HEK293 (cell line): ENCODE measurements around the gene UFL1.

Source experiments
- CTCF ChIA-PET: fragments of 350-600 bp; formaldehyde crosslinking; extraction: SDS; loops from one replicate; lab custom pipeline; 2021; ENCODE audit warnings: antibody characterized with exemption; lab: Yijun Ruan, JAX
- POLR2A ChIA-PET: fragments of 300-600 bp; formaldehyde crosslinking; extraction: SDS; loops from one replicate; lab custom pipeline; 2020; ENCODE audit warnings: antibody characterized with exemption, inconsistent platforms; lab: Yijun Ruan, JAX
- H3K27ac ChIP-seq: fragments of 200-500 bp; sonication (Bioruptor generic); 2 replicates; pipeline ENCODE4 v1.5.1; 2014; ENCODE audit warnings: low read depth, low read length, control low read depth, inconsistent platforms; ENCODE audit errors: extremely low read depth
- H3K36me3 ChIP-seq, 2 experiments: fragments of 200-500 bp in 1 of 2; sonication (Bioruptor generic) in 1 of 2; 1 replicate in 1 of 2; 2 replicates in 1 of 2; pipeline ENCODE4 v1.5.1; 2014 to 2017; ENCODE audit warnings: inconsistent platforms in 2 of 2, low read length in 2 of 2; ENCODE audit not compliant: control insufficient read depth in 2 of 2, insufficient read depth in 1 of 2
- H3K4me1 ChIP-seq: fragments of 200-500 bp; sonication (Bioruptor generic); 2 replicates; pipeline ENCODE4 v1.5.1; 2014; ENCODE audit warnings: mild to moderate bottlenecking, low read length, inconsistent platforms; ENCODE audit not compliant: control insufficient read depth, insufficient read depth
- H3K4me3 ChIP-seq: 2 replicates; pipeline ENCODE4 v1.5.1; 2011; ENCODE audit warnings: low read depth, mild to moderate bottlenecking, control low read depth, low read length, moderate library complexity
- H3K9me3 ChIP-seq: fragments of 200-500 bp; sonication (Bioruptor generic); 2 replicates; pipeline ENCODE4 v1.5.1; 2014; ENCODE audit warnings: low read depth, low read length, inconsistent platforms; ENCODE audit not compliant: control insufficient read depth, insufficient read depth
- BCL11A ChIP-seq: fragments of 450-650 bp; formaldehyde crosslinking; IDR thresholded peaks from 2 replicates; pipeline ENCODE4 v1.5.1; 2016; ENCODE audit warnings: low read depth, missing biosample characterization, missing genetic modification characterization
- EGR2 ChIP-seq: fragments of 450-650 bp; formaldehyde crosslinking; IDR thresholded peaks from 2 replicates; pipeline ENCODE4 v1.5.1; 2016; ENCODE audit warnings: low read depth, missing biosample characterization, missing genetic modification characterization
- MYNN ChIP-seq: fragments of 450-650 bp; formaldehyde crosslinking; IDR thresholded peaks from 2 replicates; pipeline ENCODE4 v1.5.1; 2016; ENCODE audit warnings: missing biosample characterization, missing genetic modification characterization, borderline replicate concordance
- OVOL3 ChIP-seq: fragments of 450-650 bp; formaldehyde crosslinking; IDR thresholded peaks from 2 replicates; pipeline ENCODE4 v1.5.1; 2016; ENCODE audit warnings: missing biosample characterization, missing genetic modification characterization
- PRDM1 ChIP-seq: fragments of 450-650 bp; formaldehyde crosslinking; IDR thresholded peaks from 2 replicates; pipeline ENCODE4; 2016; ENCODE audit warnings: missing biosample characterization, missing genetic modification characterization
- RBAK ChIP-seq: fragments of 450-650 bp; formaldehyde crosslinking; IDR thresholded peaks from 2 replicates; pipeline ENCODE4 v1.5.1; 2016; ENCODE audit warnings: missing biosample characterization, missing genetic modification characterization
- SETDB1 ChIP-seq: IDR thresholded peaks from one replicate; pipeline ENCODE4 v1.6.1; 2017; ENCODE audit warnings: mild to moderate bottlenecking, low read length, moderate library complexity, mixed read lengths; ENCODE audit not compliant: insufficient read length
- ZFP41 ChIP-seq: fragments of 450-650 bp; formaldehyde crosslinking; IDR thresholded peaks from 2 replicates; pipeline ENCODE4 v1.5.1; 2016; ENCODE audit warnings: missing biosample characterization, missing genetic modification characterization, borderline replicate concordance
- ZNF133 ChIP-seq: fragments of 450-650 bp; formaldehyde crosslinking; IDR thresholded peaks from 2 replicates; pipeline ENCODE4 v1.5.1; 2016; ENCODE audit warnings: missing biosample characterization, missing genetic modification characterization
- ZNF140 ChIP-seq: fragments of 450-650 bp; formaldehyde crosslinking; IDR thresholded peaks from 2 replicates; pipeline ENCODE4 v1.5.1; 2016; ENCODE audit warnings: missing biosample characterization, missing genetic modification characterization
- ZNF16 ChIP-seq: fragments of 450-650 bp; formaldehyde crosslinking; IDR thresholded peaks from 2 replicates; pipeline ENCODE4 v1.5.1; 2016; ENCODE audit warnings: low read depth, missing biosample characterization, missing genetic modification characterization
- ZNF169 ChIP-seq: fragments of 450-650 bp; formaldehyde crosslinking; IDR thresholded peaks from 2 replicates; pipeline ENCODE4 v1.5.1; 2016; ENCODE audit warnings: missing biosample characterization, missing genetic modification characterization
- ZNF23 ChIP-seq: fragments of 450-650 bp; formaldehyde crosslinking; IDR thresholded peaks from 2 replicates; pipeline ENCODE4 v1.5.1; 2016; ENCODE audit warnings: missing biosample characterization, missing genetic modification characterization, borderline replicate concordance
- ZNF324 ChIP-seq: fragments of 450-650 bp; formaldehyde crosslinking; IDR thresholded peaks from 2 replicates; pipeline ENCODE4 v1.5.1; 2016; ENCODE audit warnings: missing biosample characterization, missing genetic modification characterization
- ZNF341 ChIP-seq: fragments of 450-650 bp; formaldehyde crosslinking; IDR thresholded peaks from 2 replicates; pipeline ENCODE4; 2016; ENCODE audit warnings: low read depth, missing biosample characterization, missing genetic modification characterization
- ZNF394 ChIP-seq: fragments of 450-650 bp; formaldehyde crosslinking; IDR thresholded peaks from 2 replicates; pipeline ENCODE4 v1.5.1; 2016; ENCODE audit warnings: missing biosample characterization, missing genetic modification characterization, mild to moderate bottlenecking, moderate library complexity, borderline replicate concordance
- ZNF416 ChIP-seq: fragments of 450-650 bp; formaldehyde crosslinking; IDR thresholded peaks from 2 replicates; pipeline ENCODE4 v1.5.1; 2016; ENCODE audit warnings: missing biosample characterization, missing genetic modification characterization
- ZNF530 ChIP-seq: fragments of 450-650 bp; formaldehyde crosslinking; IDR thresholded peaks from 2 replicates; pipeline ENCODE4 v1.5.1; 2016; ENCODE audit warnings: low read depth, missing biosample characterization, missing genetic modification characterization
- ZNF549 ChIP-seq: fragments of 450-650 bp; IDR thresholded peaks from 2 replicates; pipeline ENCODE4 v1.5.1; 2018; ENCODE audit warnings: missing biosample characterization, missing genetic modification characterization, mild to moderate bottlenecking, inconsistent platforms, moderate library complexity
- ZNF654 ChIP-seq: fragments of 450-650 bp; formaldehyde crosslinking; IDR thresholded peaks from 2 replicates; pipeline ENCODE4 v1.5.1; 2016; ENCODE audit warnings: low read depth, missing biosample characterization, missing genetic modification characterization
- ZNF664 ChIP-seq: fragments of 450-650 bp; formaldehyde crosslinking; IDR thresholded peaks from 2 replicates; pipeline ENCODE4 v1.5.1; 2016; ENCODE audit warnings: missing biosample characterization, missing genetic modification characterization
- ZNF747 ChIP-seq: fragments of 450-650 bp; formaldehyde crosslinking; IDR thresholded peaks from 2 replicates; pipeline ENCODE4 v1.5.1; 2016; ENCODE audit warnings: missing biosample characterization, missing genetic modification characterization
- ZNF76 ChIP-seq: fragments of 450-650 bp; formaldehyde crosslinking; IDR thresholded peaks from 2 replicates; pipeline ENCODE4; 2016; ENCODE audit warnings: low read depth, missing biosample characterization, missing genetic modification characterization, borderline replicate concordance
- ZNF843 ChIP-seq: fragments of 450-650 bp; formaldehyde crosslinking; IDR thresholded peaks from 2 replicates; pipeline ENCODE4 v1.5.1; 2016; ENCODE audit warnings: missing biosample characterization, missing genetic modification characterization
- ZSCAN23 ChIP-seq: fragments of 450-650 bp; formaldehyde crosslinking; IDR thresholded peaks from 2 replicates; pipeline ENCODE4 v1.5.1; 2016; ENCODE audit warnings: missing biosample characterization, missing genetic modification characterization
- ZSCAN30 ChIP-seq: fragments of 450-650 bp; IDR thresholded peaks from 2 replicates; pipeline ENCODE4 v1.5.1; 2018; ENCODE audit warnings: missing biosample characterization, mild to moderate bottlenecking, missing genetic modification characterization, moderate library complexity
- TF ChIP-seq, protein P1 (sequence below): fragments of 450-650 bp; formaldehyde crosslinking; IDR thresholded peaks from 2 replicates; pipeline ENCODE4 v1.5.1; 2016; ENCODE audit warnings: missing biosample characterization, missing genetic modification characterization, borderline replicate concordance
- TF ChIP-seq, protein P2 (sequence below): fragments of 450-650 bp; formaldehyde crosslinking; IDR thresholded peaks from 2 replicates; pipeline ENCODE4 v1.5.1; 2017; ENCODE audit warnings: missing biosample characterization, missing genetic modification characterization
- TF ChIP-seq, protein P3 (sequence below): fragments of 450-650 bp; IDR thresholded peaks from 2 replicates; pipeline ENCODE4 v1.5.1; 2018; ENCODE audit warnings: missing biosample characterization, mild to moderate bottlenecking, missing genetic modification characterization

Gene UFL1

DNA sequence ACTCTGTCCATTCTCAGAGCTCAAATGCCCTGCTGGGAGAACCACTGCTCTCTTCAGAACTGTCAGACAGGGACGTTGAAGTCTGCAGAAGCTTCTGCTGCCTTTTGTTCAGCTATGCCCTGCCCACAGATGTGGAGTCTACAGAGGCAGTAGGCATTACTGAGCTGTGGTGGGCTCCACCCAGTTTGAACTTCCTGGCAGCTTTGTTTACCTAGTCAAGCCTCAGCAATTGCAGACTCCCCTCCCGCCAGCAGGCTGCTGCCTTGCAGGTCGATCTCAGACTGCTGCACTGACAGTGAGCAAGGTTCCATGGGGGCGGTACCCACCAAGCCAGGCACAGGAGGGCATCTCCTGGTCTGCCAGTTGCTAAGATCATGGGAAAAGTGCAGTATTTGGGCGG lies 21.8 kb upstream of the UFL1 start (continued):
- TF ChIP-seq ZNF843 (tag by site-specific recombination): no peak

GRCh38 chr6:96502915-96503314 lies 18.7 kb upstream of the UFL1 start:
- no peak overlapping the region for H3K4me3 ChIP-seq
- no peaks in the 10 kb centered on the region for H3K36me3 ChIP-seq
- TF ChIP-seq, protein P1, sequence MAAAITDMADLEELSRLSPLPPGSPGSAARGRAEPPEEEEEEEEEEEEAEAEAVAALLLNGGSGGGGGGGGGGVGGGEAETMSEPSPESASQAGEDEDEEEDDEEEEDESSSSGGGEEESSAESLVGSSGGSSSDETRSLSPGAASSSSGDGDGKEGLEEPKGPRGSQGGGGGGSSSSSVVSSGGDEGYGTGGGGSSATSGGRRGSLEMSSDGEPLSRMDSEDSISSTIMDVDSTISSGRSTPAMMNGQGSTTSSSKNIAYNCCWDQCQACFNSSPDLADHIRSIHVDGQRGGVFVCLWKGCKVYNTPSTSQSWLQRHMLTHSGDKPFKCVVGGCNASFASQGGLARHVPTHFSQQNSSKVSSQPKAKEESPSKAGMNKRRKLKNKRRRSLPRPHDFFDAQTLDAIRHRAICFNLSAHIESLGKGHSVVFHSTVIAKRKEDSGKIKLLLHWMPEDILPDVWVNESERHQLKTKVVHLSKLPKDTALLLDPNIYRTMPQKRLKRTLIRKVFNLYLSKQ (tag by site-specific recombination): no peak
- TF ChIP-seq ZNF133 (tag by site-specific recombination): peak; percentile 94
- CTCF ChIA-PET: no interaction called here
- H3K27ac ChIP-seq: no peak overlapping the region
- POLR2A ChIA-PET: interaction anchor here (1.6 kb wide), 1 partner anchor 19 kb away, joined by 3 read pairs; no protein-coding TSS in a partner anchor
- H3K4me1 ChIP-seq: no peaks in the 10 kb centered on the region
- H3K9me3 ChIP-seq: no peaks in the 10 kb centered on the region

GRCh38 chr6:96505363-96505762 lies 16.2 kb upstream of the UFL1 start:
- Histone ChIP-seq H3K36me3 (no peaks in the 10 kb centered on the region), H3K27ac (no peak overlapping the region), H3K4me1 (no peaks in the 10 kb centered on the region), H3K4me3 (no peak overlapping the region), H3K9me3 (no peaks in the 10 kb centered on the region)
- TF ChIP-seq ZNF394 (tag by site-specific recombination): no peak
- no peak for TF ChIP-seq RBAK (tag by site-specific recombination)
- no peak for TF ChIP-seq ZNF416 (tag by site-specific recombination)
- no peak for TF ChIP-seq ZNF76 (tag by site-specific recombination)
- no peak for TF ChIP-seq ZNF747 (tag by site-specific recombination)
- no peak for TF ChIP-seq ZNF664 (tag by site-specific recombination)
- no peak for TF ChIP-seq ZNF530 (tag by site-specific recombination)
- TF ChIP-seq OVOL3 (tag by site-specific recombination): no peak
- TF ChIP-seq ZNF169 (tag by site-specific recombination): no peak
- TF ChIP-seq, protein P2, sequence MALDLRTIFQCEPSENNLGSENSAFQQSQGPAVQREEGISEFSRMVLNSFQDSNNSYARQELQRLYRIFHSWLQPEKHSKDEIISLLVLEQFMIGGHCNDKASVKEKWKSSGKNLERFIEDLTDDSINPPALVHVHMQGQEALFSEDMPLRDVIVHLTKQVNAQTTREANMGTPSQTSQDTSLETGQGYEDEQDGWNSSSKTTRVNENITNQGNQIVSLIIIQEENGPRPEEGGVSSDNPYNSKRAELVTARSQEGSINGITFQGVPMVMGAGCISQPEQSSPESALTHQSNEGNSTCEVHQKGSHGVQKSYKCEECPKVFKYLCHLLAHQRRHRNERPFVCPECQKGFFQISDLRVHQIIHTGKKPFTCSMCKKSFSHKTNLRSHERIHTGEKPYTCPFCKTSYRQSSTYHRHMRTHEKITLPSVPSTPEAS (tag by site-specific recombination): no peak
- POLR2A ChIA-PET: no interaction called here
- CTCF ChIA-PET: no interaction called here

DNA sequence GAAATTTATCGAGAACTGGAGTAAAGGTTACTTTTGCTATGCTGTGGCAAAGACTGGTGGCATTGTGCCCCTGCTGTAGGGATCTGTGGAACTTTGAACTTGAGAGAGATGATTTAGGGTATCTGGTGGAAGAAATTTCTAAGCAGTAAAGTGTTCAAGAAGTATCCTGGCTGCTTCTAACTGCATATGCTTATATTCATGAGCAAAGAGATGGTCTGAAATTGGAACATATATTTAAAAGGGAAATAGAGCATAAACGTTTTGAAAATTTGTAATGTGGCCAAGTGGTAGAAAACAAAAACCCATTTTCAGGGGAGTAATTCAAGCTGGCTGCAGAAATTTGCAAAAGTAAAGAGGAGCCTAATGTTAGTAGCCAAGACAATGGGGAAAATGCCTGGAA lies 12.3 kb upstream of the UFL1 start:
- POLR2A ChIA-PET: no interaction called here
- CTCF ChIA-PET: interaction anchor here (0.7 kb wide), 1 partner anchor 44 kb away, joined by 3 read pairs; no protein-coding TSS in a partner anchor
- Histone ChIP-seq H3K36me3 (no peaks in the 10 kb centered on the region), H3K9me3 (no peaks in the 10 kb centered on the region), H3K4me3 (no peak overlapping the region), H3K4me1 (no peaks in the 10 kb centered on the region), H3K27ac (no peak overlapping the region)
- TF ChIP-seq ZNF16 (tag by site-specific recombination): no peak
- no peak for TF ChIP-seq ZNF23 (tag by site-specific recombination)
- TF ChIP-seq ZNF133 (tag by site-specific recombination): no peak
- no peak for TF ChIP-seq ZSCAN23 (tag by site-specific recombination)
- TF ChIP-seq MYNN (tag by site-specific recombination): no peak
- TF ChIP-seq ZNF341 (tag by site-specific recombination): no peak
- TF ChIP-seq ZNF324 (tag by site-specific recombination): no peak
- TF ChIP-seq BCL11A (tag by site-specific recombination): no peak
- no peak for TF ChIP-seq ZFP41 (tag by site-specific recombination)
- no peak for TF ChIP-seq EGR2
- TF ChIP-seq SETDB1: no peak
- TF ChIP-seq ZSCAN30: no peak
- TF ChIP-seq, protein P3, sequence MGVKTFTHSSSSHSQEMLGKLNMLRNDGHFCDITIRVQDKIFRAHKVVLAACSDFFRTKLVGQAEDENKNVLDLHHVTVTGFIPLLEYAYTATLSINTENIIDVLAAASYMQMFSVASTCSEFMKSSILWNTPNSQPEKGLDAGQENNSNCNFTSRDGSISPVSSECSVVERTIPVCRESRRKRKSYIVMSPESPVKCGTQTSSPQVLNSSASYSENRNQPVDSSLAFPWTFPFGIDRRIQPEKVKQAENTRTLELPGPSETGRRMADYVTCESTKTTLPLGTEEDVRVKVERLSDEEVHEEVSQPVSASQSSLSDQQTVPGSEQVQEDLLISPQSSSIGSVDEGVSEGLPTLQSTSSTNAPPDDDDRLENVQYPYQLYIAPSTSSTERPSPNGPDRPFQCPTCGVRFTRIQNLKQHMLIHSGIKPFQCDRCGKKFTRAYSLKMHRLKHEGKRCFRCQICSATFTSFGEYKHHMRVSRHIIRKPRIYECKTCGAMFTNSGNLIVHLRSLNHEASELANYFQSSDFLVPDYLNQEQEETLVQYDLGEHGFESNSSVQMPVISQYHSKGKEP (tag by site-specific recombination): no peak
- no peak for TF ChIP-seq ZNF549 (tag by site-specific recombination)
- no peak for TF ChIP-seq ZNF654 (tag by site-specific recombination)
- TF ChIP-seq PRDM1 (tag by site-specific recombination): no peak
- no peak for TF ChIP-seq ZNF140
